T-helper 1 cell treated with Interleukin-12 subunit alpha and Interleukin-12 subunit beta and Interleukin-4 antibody, amounts not matched to agents 30 μg/mL and 1 μg/mL, for 36 hours (primary cell): Measurements from ENCODE around the gene NXN.
"Not testable (repeated sequence)": the region's sequence is repeated elsewhere in the genome, so short reads cannot be mapped to it uniquely, and the experiment has no call there.

Experiments used
- H3K27ac Mint-ChIP-seq: one replicate; pipeline ENCODE4 v1.8.0; 2021; ENCODE audit warnings: mild to moderate bottlenecking, mixed read lengths
- H3K27me3 Mint-ChIP-seq: one replicate; pipeline ENCODE4 v1.8.0; 2021; ENCODE audit warnings: low read depth, mixed read lengths
- H3K36me3 Mint-ChIP-seq: one replicate; pipeline ENCODE4 v1.8.0; 2021; ENCODE audit warnings: low read depth, mixed read lengths
- H3K4me1 Mint-ChIP-seq: one replicate; pipeline ENCODE4 v1.8.0; 2021; ENCODE audit warnings: low read depth, mixed read lengths
- H3K4me3 Mint-ChIP-seq: one replicate; pipeline ENCODE4 v1.8.0; 2021; ENCODE audit warnings: mild to moderate bottlenecking, moderate library complexity, mixed read lengths
- H3K9me3 Mint-ChIP-seq: one replicate; pipeline ENCODE4 v1.8.0; 2021; ENCODE audit warnings: mixed read lengths

The NXN gene

DNA sequence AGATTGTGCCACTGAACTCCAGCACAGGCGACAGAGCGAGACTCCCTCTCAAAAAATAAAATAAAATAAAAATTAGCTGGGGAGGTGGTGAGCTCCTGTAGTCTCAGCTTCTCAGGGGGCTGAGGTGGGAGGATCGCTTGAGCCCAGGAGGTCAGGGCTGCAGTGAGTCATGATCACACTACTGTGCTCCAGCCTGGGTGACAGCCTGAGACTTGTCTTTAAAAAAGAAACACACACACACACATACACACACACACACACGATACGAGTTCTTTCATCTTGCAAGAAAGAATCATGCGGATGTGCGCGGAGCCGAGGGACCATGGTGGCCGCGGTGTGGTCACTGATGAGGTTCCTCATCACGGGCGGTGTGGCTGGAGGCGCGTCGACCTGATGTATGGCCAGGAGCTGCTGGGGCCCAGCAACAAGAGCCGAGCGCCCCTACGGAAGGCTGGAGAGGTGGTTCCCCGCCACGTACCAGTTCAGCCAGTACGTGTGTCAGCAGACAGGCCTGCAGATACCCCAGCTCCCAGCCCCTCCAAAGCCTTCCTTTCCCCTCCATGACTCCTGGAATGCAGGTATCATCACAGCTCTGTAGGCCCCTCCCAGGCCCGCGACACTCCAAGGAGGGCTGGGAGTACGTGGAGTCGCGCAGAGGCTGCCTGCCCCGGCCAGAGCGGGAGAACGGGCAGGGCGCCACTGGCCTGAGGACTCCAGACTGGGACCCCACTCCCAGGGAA lies 20.7 kb downstream of the NXN start:
- Mint-ChIP-seq H3K9me3 (no peaks in the 10 kb centered on the region), H3K4me1 (no peaks in the 10 kb centered on the region), H3K27ac (no peak overlapping the region), H3K4me3 (no peak overlapping the region), H3K36me3 (no peaks in the 10 kb centered on the region), H3K27me3 (no peaks in the 10 kb centered on the region)

- no peaks in the 10 kb centered on the region for H3K36me3 Mint-ChIP-seq
- H3K27me3 Mint-ChIP-seq: no peaks in the 10 kb centered on the region
- no peaks in the 10 kb centered on the region for H3K4me1 Mint-ChIP-seq
- no peak overlapping the region for H3K27ac Mint-ChIP-seq
- no peaks in the 10 kb centered on the region for H3K9me3 Mint-ChIP-seq
- no peak overlapping the region for H3K4me3 Mint-ChIP-seq
These were observed 21.6 kb downstream of the NXN start for GRCh38 chr17:957856-958421.

DNA sequence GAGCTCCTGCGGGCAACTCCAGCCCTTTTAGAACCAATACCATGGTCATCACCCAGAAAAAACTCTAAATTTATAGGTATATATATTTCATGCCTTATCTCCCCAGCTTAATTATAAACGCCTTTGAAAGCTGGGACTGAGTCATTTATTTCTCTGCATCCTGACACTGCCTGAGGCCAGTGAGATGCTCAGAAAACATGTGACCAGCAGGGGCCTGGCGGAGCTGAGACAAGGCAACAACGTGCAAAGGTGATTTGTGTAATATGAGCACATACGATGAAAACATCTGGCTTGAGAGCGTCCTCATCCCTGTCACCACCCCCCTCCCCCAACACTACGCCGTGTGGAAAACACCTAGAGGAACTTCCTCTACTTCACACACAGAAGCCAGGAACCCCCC lies 22.7 kb downstream of the NXN start:
- Mint-ChIP-seq H3K9me3 (no peaks in the 10 kb centered on the region), H3K27ac (no peak overlapping the region), H3K36me3 (no peaks in the 10 kb centered on the region), H3K4me1 (no peaks in the 10 kb centered on the region), H3K27me3 (no peaks in the 10 kb centered on the region), H3K4me3 (no peak overlapping the region)

DNA sequence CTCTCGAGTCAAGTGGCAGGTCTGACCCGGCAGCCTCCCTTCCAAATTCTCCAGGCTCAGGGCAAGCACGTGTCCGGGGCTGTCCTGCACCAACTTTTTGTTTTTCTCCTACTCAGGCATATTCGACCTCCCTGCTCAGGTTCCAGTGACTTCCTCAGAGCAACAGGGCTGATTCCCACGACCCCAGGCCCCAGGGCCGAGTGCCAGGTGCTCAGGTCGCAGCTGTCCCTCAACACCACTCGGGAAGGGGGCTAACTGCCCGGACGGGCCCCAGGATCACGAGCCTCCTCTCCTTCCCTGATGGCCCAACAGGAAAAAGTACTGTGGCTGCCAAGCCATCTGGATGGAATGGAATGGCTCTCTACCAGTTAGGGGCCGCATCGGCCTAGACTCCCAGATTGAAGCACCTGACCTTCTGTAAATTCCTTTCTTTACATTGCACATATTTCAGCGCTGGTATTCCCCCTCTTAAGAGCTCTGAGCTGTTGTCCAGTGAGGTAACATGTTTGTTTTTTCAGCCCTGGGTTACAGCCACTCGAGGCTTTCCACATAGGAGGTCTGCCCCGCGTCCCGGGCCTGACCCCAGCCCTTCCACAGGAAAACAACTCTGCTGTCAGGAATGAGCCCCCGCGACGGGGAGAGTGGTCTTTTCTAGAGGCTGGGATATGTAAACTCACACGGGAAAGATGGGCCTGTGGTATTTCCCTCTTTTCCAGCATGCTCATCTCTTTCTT lies 25.0 kb downstream of the NXN start:
- Mint-ChIP-seq H3K4me1 (no peaks in the 10 kb centered on the region), H3K9me3 (no peaks in the 10 kb centered on the region), H3K4me3 (no peak overlapping the region), H3K27ac (no peak overlapping the region), H3K36me3 (no peaks in the 10 kb centered on the region), H3K27me3 (peaks cover 12% of the 10 kb centered on the region)

- Mint-ChIP-seq H3K4me3 (no peak overlapping the region), H3K36me3 (no peaks in the 10 kb centered on the region), H3K27me3 (peaks cover 12% of the 10 kb centered on the region), H3K4me1 (no peaks in the 10 kb centered on the region), H3K27ac (no peak overlapping the region), H3K9me3 (no peaks in the 10 kb centered on the region)
These were observed 25.8 kb downstream of the NXN start for GRCh38 chr17:953767-954166.

GRCh38 chr17:952592-952991 lies 27.0 kb downstream of the NXN start:
- H3K36me3 Mint-ChIP-seq, H3K9me3 Mint-ChIP-seq, H3K4me1 Mint-ChIP-seq, H3K27ac Mint-ChIP-seq, H3K4me3 Mint-ChIP-seq: not testable (repeated sequence)
- peaks cover 12% of the 10 kb centered on the region for H3K27me3 Mint-ChIP-seq

- no peaks in the 10 kb centered on the region for H3K36me3 Mint-ChIP-seq
- no peaks in the 10 kb centered on the region for H3K9me3 Mint-ChIP-seq
- H3K4me3 Mint-ChIP-seq: no peak overlapping the region
- H3K27me3 Mint-ChIP-seq: peaks cover 12% of the 10 kb centered on the region
- no peak overlapping the region for H3K27ac Mint-ChIP-seq
- H3K4me1 Mint-ChIP-seq: no peaks in the 10 kb centered on the region
These were observed 28.0 kb downstream of the NXN start for GRCh38 chr17:951325-952132.

DNA sequence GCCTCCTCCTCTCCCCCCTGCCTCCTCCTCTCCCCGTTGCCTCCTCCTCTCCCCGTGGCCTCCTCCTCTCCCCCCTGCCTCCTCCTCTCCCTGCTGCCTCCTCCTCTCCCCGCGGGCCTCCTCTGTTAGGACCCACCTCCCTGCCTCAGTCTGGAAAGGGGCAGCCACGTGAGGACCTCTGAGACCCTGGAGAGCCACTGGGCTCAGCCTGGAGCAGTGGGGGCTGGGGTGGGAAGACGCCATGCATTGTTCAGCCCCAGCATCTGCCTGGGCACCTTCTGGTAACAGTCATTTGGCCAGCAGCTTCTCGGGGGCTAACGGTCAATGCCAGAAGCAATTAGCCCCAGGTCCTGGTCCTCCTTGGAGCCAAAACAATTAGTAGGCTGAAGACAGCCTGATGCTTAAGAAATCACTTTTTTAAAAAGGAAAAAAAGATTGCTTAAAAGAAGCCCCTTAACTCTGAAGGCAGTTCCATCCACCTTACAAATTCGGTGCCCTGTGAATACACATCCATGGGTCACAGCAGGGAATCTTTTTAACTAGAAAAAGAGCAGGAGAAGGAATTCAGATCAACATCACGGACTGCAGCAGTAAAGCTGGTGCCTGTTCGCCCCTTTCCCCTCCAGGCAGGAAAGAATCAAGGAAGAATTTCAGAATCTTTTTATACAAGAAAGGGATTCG lies 29.8 kb downstream of the NXN start:
- Mint-ChIP-seq H3K36me3 (no peaks in the 10 kb centered on the region), H3K9me3 (no peaks in the 10 kb centered on the region), H3K27me3 (peaks cover 12% of the 10 kb centered on the region), H3K4me1 (no peaks in the 10 kb centered on the region), H3K4me3 (no peak overlapping the region), H3K27ac (no peak overlapping the region)

GRCh38 chr17:948284-948852 lies 31.2 kb downstream of the NXN start:
- Mint-ChIP-seq H3K4me1 (no peaks in the 10 kb centered on the region), H3K4me3 (no peak overlapping the region), H3K27ac (no peak overlapping the region), H3K36me3 (no peaks in the 10 kb centered on the region), H3K27me3 (peaks cover 12% of the 10 kb centered on the region), H3K9me3 (no peaks in the 10 kb centered on the region)

- no peak overlapping the region for H3K27ac Mint-ChIP-seq
- H3K9me3 Mint-ChIP-seq: no peaks in the 10 kb centered on the region
- H3K36me3 Mint-ChIP-seq: no peaks in the 10 kb centered on the region
- peaks cover 12% of the 10 kb centered on the region for H3K27me3 Mint-ChIP-seq
- H3K4me3 Mint-ChIP-seq: no peak overlapping the region
- H3K4me1 Mint-ChIP-seq: no peaks in the 10 kb centered on the region
These were observed 32.9 kb downstream of the NXN start for GRCh38 chr17:946510-947236.

DNA sequence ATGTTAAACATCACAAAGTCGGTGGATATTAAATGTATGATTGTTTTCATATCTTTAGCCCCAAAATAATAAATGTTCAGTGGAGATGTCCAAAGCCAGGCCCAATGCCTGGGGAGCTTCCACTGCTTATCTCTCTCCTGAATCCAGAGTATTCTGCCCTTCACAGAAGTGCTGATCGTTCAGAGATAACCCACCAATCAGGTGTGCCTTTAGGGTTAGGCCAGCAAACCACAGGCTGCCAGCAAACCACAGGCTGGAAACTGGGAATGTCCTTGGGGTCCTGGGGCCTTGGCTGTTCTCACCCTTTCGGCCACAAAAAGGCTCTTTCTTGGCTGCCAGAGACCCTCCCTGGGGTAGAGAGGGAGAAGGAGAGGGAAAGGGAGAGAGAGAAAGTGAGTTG lies 33.9 kb downstream of the NXN start:
- H3K4me3 Mint-ChIP-seq: no peak overlapping the region
- H3K27ac Mint-ChIP-seq: no peak overlapping the region
- H3K4me1 Mint-ChIP-seq: no peaks in the 10 kb centered on the region
- H3K36me3 Mint-ChIP-seq: no peaks in the 10 kb centered on the region
- H3K9me3 Mint-ChIP-seq: no peaks in the 10 kb centered on the region
- H3K27me3 Mint-ChIP-seq: peaks cover 9% of the 10 kb centered on the region

DNA sequence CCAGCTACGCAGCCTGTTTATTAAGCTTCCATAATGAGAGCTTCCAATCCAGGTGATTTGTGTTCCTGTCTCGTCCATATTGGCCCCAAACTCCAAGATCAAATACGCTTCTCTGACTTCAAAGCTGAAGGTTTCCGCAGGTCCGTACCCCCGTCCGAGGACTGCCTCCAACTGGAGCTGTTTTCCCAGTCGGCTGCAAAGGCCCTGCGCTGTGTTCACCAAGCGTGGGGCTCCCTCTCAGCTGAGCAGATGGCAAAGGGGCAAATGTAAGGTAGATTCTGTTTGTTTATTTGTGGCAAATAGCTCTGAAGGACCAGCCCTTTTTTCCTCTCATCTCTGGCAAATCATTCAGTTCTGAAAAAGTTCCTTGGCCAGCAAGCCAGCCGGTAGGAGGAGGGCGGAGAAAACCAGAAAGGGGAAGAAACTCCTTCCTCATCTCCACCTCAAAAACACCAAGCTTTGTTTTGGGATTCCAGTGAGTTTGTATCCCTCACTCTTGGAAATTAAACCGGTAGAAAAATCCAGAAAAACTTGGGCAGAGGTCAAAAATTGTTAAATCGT lies 35.2 kb downstream of the NXN start:
- Mint-ChIP-seq H3K4me1 (no peaks in the 10 kb centered on the region), H3K9me3 (no peaks in the 10 kb centered on the region), H3K36me3 (no peaks in the 10 kb centered on the region), H3K27ac (no peak overlapping the region), H3K4me3 (no peak overlapping the region), H3K27me3 (no peaks in the 10 kb centered on the region)

GRCh38 chr17:935485-935884 lies 44.1 kb downstream of the NXN start:
- no peaks in the 10 kb centered on the region for H3K27me3 Mint-ChIP-seq
- H3K36me3 Mint-ChIP-seq: no peaks in the 10 kb centered on the region
- H3K4me3 Mint-ChIP-seq: no peak overlapping the region
- H3K9me3 Mint-ChIP-seq: no peaks in the 10 kb centered on the region
- no peaks in the 10 kb centered on the region for H3K4me1 Mint-ChIP-seq
- no peak overlapping the region for H3K27ac Mint-ChIP-seq
